Inferior parietal cortex (tissue), 1 donor: ENCODE results near the gene UQCRHL.

Experiments used
- DNase-seq: peaks from one replicate; pipeline ENCODE4 v3.0.0-alpha.2; 2016; ENCODE audit errors: extremely low spot score

The UQCRHL gene

GRCh38 chr1:15758953-15759661 is 48.3 kb downstream of the UQCRHL start:
- no peak for DNase-seq

- no peak for DNase-seq
Measured at GRCh38 chr1:15758343-15758931, 49.0 kb downstream of the UQCRHL start, which contains the start of gene FBLIM1. FBLIM1 (plus strand) TSS chr1:15758795; CDS start chr1:15764984, 6,189 bp downstream.

- no peak for DNase-seq
Measured at GRCh38 chr1:15757575-15758342, 49.7 kb downstream of the UQCRHL start.
